HG02943 (cell line): ENCODE measurements around the gene PKIG.
"Not testable (repeated sequence)": the region's sequence is repeated elsewhere in the genome, so short reads cannot be mapped to it uniquely, and the experiment has no call there.

ENCODE experiments used
- ATAC-seq: cut with Tn5 transposase; IDR thresholded peaks from one replicate; pipeline ENCODE4 v1.9.1; 2021; ENCODE audit warnings: mild to moderate bottlenecking, low read depth, moderate library complexity; ENCODE audit not compliant: unreplicated experiment

Gene PKIG

DNA sequence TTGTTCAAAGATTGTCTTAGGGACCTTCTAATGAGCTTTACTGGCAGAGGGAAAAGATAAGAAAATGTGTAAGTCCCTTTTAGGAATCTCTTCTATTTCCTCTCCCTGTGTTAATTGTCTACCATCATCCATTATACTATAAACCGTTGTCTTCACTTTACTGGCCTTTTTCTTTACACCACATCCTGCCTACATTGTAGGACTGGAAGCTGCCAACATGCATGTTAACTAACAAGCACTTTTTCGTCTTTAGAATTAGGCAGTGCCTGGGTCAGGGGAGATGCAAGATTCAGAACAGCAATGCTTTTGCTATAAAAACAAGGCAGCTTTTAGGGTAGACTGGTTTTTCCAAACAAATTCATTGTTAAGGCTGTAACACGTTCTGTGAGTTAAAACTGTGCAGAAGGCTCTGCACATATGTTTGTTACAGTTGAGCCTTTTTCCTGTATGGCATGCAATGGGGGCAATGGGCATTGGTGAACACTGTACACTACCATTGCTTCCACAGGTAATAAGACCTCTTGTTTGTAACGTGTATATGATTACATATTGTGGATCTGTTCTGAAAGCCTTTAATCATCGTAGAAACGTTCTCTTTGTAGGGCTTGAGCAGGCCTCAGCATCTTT, 10.9 kb upstream of the PKIG start:
- ATAC-seq: no peak

DNA sequence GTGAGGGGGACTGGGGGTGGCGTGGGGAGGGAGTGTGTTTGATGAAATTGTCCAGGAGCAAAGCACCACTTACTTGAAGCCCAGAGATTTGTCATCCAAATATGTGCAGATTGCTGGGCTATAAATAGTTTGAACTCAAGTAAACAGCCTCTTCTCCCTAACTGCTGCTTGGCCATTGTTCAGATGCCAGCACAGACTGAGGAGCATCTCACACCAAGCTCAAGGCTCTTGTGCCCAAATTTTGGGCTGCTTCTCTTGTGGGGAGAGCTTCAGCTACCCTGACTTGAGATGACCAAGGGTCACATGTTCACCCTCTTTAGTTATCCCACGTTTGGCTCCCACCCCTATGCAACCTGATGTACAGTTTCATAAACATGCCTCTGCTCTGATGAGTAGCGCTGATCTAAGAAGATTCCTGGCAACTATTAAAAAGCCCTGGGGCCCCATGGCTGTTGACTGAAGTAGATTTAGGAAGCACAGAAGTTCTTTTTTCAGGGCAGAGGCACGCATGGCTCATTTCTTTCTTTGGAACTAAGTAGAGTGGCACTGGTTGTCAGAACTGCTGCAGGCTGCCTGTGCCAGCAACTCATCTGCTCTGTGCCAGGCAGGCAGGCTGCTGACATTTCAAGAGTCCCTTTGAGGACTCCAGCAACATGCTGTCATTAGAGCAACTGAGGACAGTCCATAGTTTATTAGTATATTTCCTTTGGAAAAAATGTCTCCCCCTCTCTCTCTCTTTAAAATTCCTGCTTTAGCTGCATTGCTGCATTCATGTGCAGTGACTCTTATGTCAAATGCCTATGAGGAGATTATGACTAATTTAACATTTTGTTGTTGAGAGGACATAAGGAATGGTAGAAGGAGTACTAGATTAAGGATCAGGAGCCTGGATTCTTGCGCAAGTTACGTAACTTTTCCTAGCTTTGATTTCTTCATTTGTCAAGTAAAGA, 9.6 kb upstream of the PKIG start:
- ATAC-seq: no peak

DNA sequence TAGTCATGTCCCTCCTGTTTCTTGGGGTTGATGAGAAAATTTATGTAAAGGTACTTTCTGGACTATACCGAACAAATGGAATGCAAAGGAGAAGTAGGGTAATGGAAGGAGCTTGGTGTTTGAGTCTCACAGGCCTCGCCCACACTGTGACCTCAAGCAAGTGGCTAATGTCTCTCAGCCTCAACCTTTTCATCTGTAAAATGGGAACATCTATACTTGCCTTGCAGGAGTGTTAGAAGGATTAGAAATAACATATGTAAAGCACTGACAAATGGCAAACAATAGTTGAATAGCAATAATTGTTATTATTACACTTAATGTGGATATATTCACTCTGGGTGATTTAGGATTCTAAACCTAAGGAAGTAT, 8.9 kb upstream of the PKIG start:
- no peak for ATAC-seq

DNA sequence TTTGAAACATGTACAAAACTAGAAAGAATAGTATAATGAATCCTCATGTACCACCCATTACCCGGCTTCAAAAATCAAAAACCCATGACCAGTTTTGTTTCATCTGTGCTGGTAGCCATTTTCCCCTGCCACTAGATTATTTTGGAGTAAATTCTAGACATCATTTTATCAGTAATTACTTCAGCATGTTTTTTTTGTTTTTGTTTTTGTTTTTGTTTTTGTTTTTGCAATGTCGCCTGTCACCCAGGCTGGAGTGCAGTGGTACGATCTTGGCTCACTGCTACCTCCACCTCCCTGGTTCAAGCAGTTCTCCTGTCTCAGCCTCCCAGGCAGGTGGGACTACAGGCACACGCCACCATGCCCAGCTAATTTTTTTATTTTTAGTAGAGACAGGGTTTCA, 8.0 kb upstream of the PKIG start:
- no peak for ATAC-seq

DNA sequence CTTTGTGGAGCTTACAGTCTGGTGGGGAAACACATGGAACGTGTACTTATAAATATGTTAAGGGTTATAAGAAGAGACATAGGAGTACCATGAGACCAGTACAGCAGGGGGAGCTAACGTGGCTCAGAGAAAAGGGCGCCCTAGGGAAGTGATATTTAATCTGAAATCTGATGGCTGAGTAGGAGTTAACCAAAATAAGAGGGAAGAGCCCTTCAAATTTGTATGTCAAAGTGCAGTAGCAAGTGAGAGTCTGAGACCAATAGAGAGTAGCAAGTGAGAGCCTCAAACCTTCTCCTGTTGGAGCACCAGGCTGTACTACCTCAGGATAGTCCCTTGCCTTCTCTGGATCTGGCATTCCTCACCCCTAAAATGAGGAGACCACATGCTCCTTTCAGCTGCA, 6.1 kb upstream of the PKIG start:
- ATAC-seq: no peak

DNA sequence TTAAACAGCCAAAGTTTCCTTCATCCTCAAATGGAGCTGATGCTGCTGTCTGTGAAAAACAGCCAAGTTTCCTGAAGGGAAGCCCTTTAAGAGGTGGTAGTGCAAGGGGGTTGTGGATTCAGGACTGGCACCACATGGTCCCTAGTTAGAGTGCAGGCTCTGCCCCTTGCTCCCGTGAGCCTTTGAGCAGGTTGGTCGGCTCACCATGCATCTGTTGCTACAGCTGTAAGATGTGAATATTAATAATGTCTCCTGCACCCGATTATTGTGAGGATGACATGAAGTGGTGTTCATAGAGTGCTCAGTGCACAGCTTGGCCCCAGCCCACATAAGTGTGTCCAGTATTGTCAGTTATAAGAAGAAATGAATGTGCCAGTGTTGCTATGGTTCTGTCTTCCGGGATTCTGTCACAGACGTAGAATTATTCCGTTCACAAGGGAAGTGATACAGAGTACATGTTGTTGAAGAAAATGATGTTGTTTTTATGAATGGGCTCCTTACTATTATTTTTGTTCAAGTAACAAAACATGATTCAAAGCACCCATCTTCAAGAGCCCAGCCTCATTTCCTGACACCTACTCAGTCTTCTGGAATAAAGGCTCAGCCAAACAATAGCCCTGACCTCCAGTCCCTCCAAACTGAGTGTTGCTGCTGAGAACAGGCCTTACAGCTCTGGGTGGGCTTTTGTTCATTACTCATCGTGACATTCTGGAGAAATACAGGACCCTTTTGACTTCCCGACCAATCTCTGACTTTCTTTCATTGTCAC, 2.9 kb upstream of the PKIG start:
- no peak for ATAC-seq

DNA sequence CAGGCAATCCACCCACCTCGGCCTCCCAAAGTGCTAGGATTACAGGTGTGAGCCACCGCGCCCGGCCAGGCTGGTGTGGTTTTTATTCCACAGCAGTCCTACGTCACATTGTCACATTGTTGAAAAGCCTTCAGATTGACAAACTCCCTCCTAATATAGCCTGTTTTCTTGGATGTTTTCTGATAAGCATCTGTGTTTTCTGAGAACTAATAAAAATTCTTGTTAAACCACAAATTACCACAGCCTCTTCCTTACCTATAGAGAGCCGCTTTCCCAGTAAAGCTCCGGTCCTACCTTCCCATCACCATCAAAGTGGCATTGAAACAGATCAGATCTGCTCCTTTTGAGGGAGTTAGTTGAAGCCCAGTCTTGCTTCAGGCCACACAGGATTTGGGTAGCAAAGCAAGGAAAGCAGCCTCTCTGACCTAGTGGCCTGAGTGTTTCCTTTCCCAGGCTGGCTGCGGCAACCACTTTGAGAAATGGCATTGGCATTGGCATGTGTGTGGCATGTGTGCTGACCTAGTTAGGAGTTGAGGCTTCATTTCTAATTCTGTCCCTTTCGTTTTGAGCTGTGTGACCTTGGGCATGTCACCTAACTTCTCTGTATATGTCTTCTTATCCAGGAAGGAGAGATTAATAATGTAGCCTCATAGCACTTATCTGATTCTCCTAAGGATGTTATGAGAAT, 1.7 kb upstream of the PKIG start:
- no peak for ATAC-seq

DNA sequence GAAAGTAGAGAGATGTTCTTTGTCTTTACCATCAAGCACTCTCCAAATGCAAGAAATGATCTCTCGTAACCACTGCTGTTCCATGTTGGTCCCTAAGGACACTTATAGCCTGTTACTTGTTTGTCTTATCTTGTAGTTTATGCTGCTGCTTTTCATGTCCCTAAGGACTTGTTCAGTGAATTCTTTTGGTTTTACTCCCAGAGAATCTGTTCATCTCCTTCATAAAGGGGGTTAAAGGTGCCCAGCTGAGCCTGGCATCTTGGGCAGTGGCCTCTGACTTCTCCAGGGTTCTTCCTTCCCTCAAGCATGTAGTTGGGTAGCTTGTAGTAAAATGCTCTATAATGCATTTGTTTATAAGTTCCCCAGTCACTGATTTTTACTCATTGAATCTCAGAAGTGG, 864 bp upstream of the PKIG start:
- ATAC-seq: no peak

DNA sequence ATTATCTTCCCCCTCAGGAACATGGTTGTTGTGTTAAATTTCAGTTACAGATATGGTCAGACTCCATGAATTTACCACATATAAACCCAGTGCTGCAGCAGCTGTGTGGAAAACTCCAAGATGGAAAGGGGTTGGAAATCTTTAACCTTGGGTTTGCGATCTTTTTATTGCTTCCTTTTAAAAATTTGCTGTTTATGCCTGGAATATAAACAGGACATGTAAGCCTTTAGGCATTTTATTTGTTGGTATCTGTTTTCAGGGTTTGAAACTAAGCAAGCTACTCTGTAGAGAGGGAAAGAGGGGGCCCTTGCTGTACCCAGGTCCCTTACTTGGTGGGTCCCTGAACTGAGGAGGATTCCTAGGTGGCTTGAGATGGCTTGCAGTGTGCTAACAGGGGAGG, 778 bp downstream of the PKIG start:
- ATAC-seq: no peak

DNA sequence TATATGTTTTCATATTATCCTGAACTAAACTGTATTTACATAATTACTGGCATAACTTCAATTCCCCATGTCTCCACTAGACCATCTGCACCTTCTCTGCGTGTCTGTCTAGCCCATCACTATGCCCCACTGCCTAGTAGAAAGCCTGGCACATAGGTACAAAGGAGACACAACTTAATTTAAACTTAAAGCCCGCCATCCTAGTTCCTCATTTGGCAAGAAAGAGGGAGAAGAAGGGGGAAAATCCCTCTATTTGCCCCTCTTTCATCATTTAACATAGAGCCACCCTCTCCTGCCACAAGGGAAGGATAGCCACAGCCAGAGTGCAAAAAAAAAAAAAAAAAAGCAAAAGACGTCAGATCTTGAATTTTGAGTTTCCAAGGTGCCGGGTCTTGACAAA, 1.8 kb downstream of the PKIG start:
- no peak for ATAC-seq

DNA sequence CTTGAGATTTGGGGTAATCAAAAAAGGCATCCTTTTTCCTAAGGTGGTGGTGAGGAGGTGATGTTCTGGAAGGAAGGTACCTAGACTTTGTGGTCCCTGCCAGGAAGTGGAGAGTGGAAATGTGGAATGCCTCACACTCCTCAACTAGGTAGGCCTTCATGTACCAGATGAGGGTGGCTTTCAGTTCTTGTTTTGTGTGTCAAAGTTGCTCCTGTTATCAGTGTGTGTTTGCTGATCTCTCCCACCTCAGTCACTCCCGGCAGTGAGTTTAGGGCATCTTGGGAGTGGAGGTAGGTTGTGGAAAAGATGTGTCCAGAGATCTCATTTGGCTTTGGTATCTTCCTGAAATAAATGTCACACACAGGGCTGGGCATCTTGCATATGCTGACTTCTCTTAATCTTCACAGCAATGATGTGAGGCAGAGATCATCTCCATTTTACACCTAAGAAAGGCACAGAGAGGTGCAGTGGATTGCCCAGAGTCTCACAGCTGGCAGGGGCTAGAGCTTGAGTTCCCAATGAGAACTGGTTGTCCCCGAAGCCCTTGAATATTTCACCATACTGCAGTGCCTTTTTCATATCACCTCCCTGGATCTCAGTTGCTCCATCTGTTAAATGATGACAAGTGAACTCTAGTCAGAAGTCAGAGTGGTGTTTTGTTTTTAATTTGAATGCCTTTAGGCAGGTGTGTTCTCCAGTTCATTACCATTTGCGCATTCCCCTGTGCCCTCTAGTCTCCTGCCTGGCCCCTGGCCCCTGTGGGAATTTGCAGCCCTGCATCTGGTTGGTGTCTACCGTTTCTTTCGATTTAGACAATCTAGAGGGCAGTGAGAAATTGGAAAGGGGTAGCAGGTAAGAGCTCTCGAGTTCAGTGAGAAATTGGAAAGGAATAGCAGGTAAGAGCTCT, 2.9 kb downstream of the PKIG start:
- ATAC-seq: no peak

DNA sequence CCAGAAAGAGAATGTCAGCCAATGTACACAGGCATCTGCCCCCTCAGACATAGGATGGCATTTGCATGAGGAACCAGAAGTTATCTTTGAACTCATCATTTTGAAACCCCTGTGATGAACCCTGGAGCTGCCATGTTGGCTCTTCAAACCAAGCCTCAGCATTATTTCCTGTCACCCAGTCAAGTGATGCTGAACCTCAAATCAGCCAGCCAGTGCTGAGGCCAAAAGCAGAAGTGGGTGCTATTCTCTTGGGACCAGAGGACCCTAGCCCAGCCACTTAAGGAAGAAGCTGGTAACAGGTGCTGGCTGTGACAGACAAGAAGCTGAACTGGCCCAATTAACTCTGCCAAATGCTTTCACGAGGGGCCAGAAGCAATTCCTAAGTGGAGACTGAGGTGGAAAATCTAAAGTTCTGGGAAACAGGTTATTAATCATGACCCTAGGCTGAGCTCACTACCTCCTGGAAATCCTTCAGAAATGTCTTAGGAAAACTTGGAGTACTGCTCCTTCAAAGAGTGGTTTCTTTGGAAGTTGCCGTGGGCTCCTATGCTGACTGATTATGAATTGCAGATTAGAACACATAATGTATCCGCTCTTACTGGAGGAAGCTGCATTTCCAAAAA, 4.0 kb downstream of the PKIG start:
- peak; percentile 56 for ATAC-seq

DNA sequence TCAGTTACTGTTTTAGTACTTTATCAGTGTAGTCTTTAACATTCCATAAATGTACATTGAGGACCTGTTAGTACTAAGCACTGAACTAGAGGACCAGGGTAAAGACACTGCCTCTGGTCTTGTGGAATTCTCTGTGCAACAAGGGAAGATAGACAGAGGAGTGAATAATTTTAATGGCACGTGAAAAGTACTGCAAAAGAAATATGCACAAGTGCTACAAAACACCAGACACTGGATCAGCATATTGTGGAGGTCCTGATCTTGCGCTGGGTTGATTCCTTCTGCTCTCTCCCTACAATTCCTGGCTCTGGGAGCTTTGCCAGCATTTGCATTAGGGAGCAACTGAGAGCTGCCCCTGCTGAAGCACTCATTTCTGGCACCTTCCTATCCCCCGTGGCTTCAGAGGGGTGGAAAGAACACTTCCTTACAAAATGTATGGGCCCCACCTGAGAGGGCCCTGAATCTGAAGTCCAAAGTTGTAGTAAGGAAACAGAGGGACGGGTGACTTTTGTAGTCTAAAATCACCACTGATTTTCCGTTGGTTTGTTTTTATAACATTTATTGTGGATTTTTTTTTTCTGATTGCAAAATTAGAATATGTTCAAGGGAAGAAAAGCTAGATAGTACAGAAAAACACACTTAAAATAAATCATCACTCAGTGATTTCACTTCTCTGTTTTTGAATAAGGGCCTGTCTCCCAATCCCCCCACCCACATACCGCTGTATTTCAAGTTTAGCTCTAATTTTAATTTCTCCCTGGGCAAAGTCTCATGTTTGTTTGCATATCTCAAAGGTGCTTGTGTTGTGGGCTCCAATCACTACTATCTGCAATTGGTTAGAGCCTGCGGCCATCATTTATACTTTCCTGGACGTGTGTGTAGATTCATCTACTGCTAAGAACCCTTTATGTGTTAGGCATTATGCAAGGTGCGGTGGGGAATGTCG, 4.9 kb downstream of the PKIG start:
- no peak for ATAC-seq

DNA sequence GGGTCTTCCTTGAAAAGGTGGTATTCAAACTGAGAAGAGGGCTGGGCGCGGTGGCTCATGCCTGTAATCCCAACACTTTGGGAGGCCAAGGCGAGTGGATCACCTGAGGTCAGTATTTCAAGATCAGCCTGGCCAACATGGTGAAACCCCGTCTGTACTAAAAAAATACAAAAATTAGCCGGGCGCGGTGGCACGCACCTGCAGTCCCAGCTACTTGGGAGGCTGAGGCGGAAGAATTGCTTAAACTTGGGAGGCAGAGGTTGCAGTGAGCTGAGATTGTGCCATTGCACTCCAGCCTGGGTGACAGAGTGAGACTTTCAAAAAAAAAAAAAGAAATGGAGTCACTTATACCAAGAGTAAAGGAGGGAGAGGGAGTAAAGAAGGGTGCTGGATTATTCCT, 5.9 kb downstream of the PKIG start:
- not testable (repeated sequence) for ATAC-seq

DNA sequence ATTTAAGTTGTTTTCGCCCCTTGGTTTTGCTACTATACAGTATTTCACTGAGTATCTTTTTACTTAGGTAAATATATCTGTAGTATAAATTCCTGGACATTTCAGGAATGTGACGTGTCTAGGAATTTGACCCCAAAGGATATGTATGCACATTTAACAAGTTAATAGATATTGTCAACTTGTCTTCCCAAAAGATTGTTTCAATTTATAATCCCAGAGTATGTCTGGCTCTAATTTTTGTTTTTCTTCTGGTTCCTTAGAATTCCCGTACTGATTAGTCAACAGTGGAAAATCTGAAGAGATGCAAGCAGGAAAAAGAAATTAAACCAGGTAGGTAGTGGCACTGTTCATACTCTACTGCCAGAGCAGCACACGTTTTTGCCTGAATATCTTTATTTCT, 7.2 kb downstream of the PKIG start:
- ATAC-seq: no peak

DNA sequence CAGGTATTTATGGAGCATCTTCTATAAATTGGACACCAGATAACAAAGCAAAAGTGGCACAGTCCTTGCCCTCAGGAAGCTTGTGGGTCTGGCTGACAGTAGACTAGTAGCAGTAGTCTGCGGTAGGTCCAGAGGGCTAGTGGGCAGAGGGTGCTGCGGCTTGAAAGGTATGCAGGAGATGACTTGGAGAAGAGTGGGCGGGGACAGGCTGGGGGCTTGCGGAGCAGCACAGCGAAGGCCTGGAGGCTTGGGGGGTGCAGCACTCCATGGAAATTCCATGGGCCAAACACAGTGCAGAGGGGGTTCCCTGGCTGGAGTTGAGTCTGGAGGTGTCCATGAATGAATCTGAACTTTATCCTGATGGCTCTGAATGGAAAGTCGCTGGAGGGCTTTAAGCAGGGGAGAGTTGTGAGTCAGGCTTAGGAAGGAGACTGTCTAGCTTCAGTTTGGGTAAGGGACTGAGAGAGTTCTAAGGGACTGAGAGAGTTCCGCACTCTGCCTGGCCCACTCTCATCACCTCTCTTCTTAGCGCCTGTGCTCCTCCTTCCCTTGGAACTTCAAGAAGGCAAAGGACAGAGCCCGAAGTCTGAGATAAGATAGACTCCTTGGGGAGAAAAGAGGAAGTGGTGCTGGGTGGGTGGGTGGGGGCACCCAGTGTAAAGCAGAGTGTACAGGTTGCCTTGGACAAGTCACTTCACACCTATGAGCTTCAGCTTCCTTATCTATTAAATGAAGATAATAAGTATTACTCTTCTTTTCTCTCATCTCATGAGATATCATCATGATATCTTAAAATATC, 8.8 kb downstream of the PKIG start:
- ATAC-seq: no peak

DNA sequence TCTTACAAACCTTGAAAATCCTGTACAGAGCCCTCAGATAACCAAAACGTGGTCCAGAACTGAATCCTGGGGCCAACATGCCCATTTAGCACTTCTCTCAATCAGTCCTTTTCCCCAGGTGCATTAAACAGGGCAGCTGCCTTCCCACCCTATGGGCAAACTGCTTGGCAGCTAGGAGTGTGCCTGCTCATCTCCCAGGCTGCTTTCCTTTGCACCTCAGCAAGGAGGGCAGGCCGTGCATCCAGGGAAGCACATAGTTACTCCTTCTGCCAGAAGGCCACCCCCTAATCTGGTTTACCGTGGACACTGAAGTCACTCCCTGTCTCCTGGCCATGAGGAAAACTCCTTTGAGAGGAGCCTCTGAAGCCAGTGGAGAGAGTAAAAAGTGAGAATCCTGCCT, 10.0 kb downstream of the PKIG start:
- ATAC-seq: no peak
